GM23338 (cell line): Measurements from ENCODE around the gene AMBRA1. TPM values are rescaled to one million over a fixed set of nuclear protein-coding genes. Genes with fewer than 3 reads are reported as not detected.

Experiments
- ATAC-seq: fragments of 200-7000 bp; cut with Tn5 transposase; 3 replicates; pipeline ENCODE4 v1.9.1; 2020
- DNase-seq: peaks from one replicate; pipeline ENCODE4 v3.0.0-alpha.2; 2015; ENCODE audit warnings: low spot score
- H2AFZ ChIP-seq: fragments of 200-600 bp; sonication (generic); 2 replicates; pipeline ENCODE4 v1.8.0; 2016; ENCODE audit warnings: antibody characterized with exemption, mild to moderate bottlenecking, moderate library complexity
- H3F3A ChIP-seq: fragments of 200-600 bp; sonication (generic); replicated peaks from 2 replicates; pipeline ENCODE4 v1.8.0; 2017; ENCODE audit warnings: antibody characterized with exemption, mixed run types, low read depth
- H3K27ac ChIP-seq: fragments of 200-600 bp; sonication (generic); 2 replicates; pipeline ENCODE4 v1.6.1; 2016; ENCODE audit warnings: low read depth
- H3K27me3 ChIP-seq: fragments of 200-600 bp; sonication (generic); 2 replicates; pipeline ENCODE4 v1.8.0; 2016; ENCODE audit warnings: mild to moderate bottlenecking, mixed run types, moderate library complexity; ENCODE audit not compliant: insufficient read depth
- H3K36me3 ChIP-seq: fragments of 200-600 bp; sonication (generic); 2 replicates; pipeline ENCODE4 v1.8.0; 2016; ENCODE audit warnings: mild to moderate bottlenecking; ENCODE audit not compliant: insufficient read depth
- H3K4me1 ChIP-seq: fragments of 200-600 bp; sonication (generic); 2 replicates; pipeline ENCODE4 v1.8.0; 2016; ENCODE audit warnings: mild to moderate bottlenecking, moderate library complexity; ENCODE audit not compliant: insufficient read depth
- H3K4me2 ChIP-seq: fragments of 200-600 bp; sonication (generic); 2 replicates; pipeline ENCODE4 v1.7.1; 2017; ENCODE audit warnings: mixed run types
- H3K4me3 ChIP-seq: fragments of 200-600 bp; sonication (generic); 2 replicates; pipeline ENCODE4 v1.6.1; 2016; ENCODE audit warnings: mixed run types
- H3K79me2 ChIP-seq: fragments of 200-600 bp; sonication (generic); replicated peaks from 2 replicates; pipeline ENCODE4 v1.8.0; 2017; ENCODE audit warnings: mild to moderate bottlenecking; ENCODE audit not compliant: insufficient read depth
- H3K9me2 ChIP-seq: fragments of 200-600 bp; sonication (generic); 2 replicates; pipeline ENCODE4 v1.8.0; 2017; ENCODE audit not compliant: insufficient read depth
- H4K20me1 ChIP-seq: fragments of 200-600 bp; sonication (generic); replicated peaks from 2 replicates; pipeline ENCODE4 v1.8.0; 2017; ENCODE audit warnings: mild to moderate bottlenecking; ENCODE audit not compliant: insufficient read depth
- H3K27ac Mint-ChIP-seq: 2 replicates; pipeline ENCODE4 v1.8.0; 2020; ENCODE audit warnings: inconsistent platforms, mild to moderate bottlenecking, moderate library complexity, mixed read lengths
- H3K27me3 Mint-ChIP-seq: 3 replicates; pipeline ENCODE4 v1.8.0; 2022; ENCODE audit warnings: low read depth, mild to moderate bottlenecking, moderate library complexity, mixed read lengths, inconsistent platforms; ENCODE audit not compliant: insufficient read depth, poor library complexity
- H3K36me3 Mint-ChIP-seq: 3 replicates; pipeline ENCODE4 v1.8.0; 2021; ENCODE audit warnings: low read depth, mild to moderate bottlenecking, inconsistent platforms, moderate library complexity, mixed read lengths
- H3K4me1 Mint-ChIP-seq: 3 replicates; pipeline ENCODE4 v1.8.0; 2020; ENCODE audit warnings: mild to moderate bottlenecking, inconsistent platforms, mixed read lengths
- H3K4me3 Mint-ChIP-seq: 3 replicates; pipeline ENCODE4 v1.8.0; 2021; ENCODE audit warnings: moderate library complexity, mild to moderate bottlenecking, inconsistent platforms, mixed read lengths
- H3K9me3 Mint-ChIP-seq: 3 replicates; pipeline ENCODE4 v1.8.0; 2020; ENCODE audit warnings: moderate library complexity, mild to moderate bottlenecking, inconsistent platforms, mixed read lengths
- CREB1 ChIP-seq: fragments of 250-450 bp; sonication (Bioruptor Pico); IDR thresholded peaks from 2 replicates; pipeline ENCODE4 v1.5.0; 2020; ENCODE audit warnings: low read depth, mild to moderate bottlenecking, moderate library complexity
- ETS1 ChIP-seq: IDR thresholded peaks from 2 replicates; pipeline ENCODE4 v1.6.1; 2016; ENCODE audit warnings: antibody characterized with exemption
- EZH2 ChIP-seq: fragments of 200-600 bp; sonication (generic); IDR thresholded peaks from one replicate; pipeline ENCODE4 v1.8.0; 2017; ENCODE audit warnings: antibody characterized with exemption, mild to moderate bottlenecking, low read depth; ENCODE audit not compliant: unreplicated experiment
- EZH2phosphoT487 ChIP-seq: fragments of 200-600 bp; sonication (generic); IDR thresholded peaks from one replicate; pipeline ENCODE4 v1.8.1; 2018; ENCODE audit warnings: antibody characterized with exemption; ENCODE audit not compliant: unreplicated experiment
- NANOG ChIP-seq: IDR thresholded peaks from 2 replicates; pipeline ENCODE4 v1.6.1; 2016; ENCODE audit warnings: antibody characterized with exemption, borderline replicate concordance
- ZNF114 ChIP-seq: fragments of 250-450 bp; sonication (Bioruptor Pico); IDR thresholded peaks from 2 replicates; pipeline ENCODE4 v1.5.0; 2020; ENCODE audit warnings: mild to moderate bottlenecking, moderate library complexity
- ZNF331 ChIP-seq: fragments of 250-450 bp; sonication (Bioruptor Pico); IDR thresholded peaks from 2 replicates; pipeline ENCODE4 v1.5.0; 2020; ENCODE audit warnings: low read depth, mild to moderate bottlenecking, moderate library complexity
- ZNF462 ChIP-seq: fragments of 250-450 bp; sonication (Bioruptor Pico); IDR thresholded peaks from 2 replicates; pipeline ENCODE4 v1.5.0; 2020; ENCODE audit warnings: mild to moderate bottlenecking, moderate library complexity
- long read RNA-seq: library from polyadenylated mRNA; unstranded; transcript quantifications from one replicate; pipeline ENCODE4 v2.0.0, GENCODE V29; 2020; ENCODE audit not compliant: unreplicated experiment
- polyA plus RNA-seq: library from polyadenylated mRNA; unstranded; fragments of >200 nt; fragmentation: Nextera tagmentation; extraction: Ambion mirVana; gene quantifications from 2 replicates; pipeline ENCODE4 v1.2.1, GENCODE V29; 2016
- total RNA-seq: library from RNA; depleted of rRNA; stranded (reverse); fragments of >200 nt; shearing (Covaris generic); gene quantifications from 2 replicates; pipeline ENCODE4 v1.2.3, GENCODE V29; 2014; rRNA removed
- TF ChIP-seq, protein P1 (sequence below): IDR thresholded peaks from one replicate; pipeline ENCODE4 v1.6.1; 2018; ENCODE audit warnings: antibody characterized with exemption; ENCODE audit not compliant: unreplicated experiment

The AMBRA1 gene, protein sequence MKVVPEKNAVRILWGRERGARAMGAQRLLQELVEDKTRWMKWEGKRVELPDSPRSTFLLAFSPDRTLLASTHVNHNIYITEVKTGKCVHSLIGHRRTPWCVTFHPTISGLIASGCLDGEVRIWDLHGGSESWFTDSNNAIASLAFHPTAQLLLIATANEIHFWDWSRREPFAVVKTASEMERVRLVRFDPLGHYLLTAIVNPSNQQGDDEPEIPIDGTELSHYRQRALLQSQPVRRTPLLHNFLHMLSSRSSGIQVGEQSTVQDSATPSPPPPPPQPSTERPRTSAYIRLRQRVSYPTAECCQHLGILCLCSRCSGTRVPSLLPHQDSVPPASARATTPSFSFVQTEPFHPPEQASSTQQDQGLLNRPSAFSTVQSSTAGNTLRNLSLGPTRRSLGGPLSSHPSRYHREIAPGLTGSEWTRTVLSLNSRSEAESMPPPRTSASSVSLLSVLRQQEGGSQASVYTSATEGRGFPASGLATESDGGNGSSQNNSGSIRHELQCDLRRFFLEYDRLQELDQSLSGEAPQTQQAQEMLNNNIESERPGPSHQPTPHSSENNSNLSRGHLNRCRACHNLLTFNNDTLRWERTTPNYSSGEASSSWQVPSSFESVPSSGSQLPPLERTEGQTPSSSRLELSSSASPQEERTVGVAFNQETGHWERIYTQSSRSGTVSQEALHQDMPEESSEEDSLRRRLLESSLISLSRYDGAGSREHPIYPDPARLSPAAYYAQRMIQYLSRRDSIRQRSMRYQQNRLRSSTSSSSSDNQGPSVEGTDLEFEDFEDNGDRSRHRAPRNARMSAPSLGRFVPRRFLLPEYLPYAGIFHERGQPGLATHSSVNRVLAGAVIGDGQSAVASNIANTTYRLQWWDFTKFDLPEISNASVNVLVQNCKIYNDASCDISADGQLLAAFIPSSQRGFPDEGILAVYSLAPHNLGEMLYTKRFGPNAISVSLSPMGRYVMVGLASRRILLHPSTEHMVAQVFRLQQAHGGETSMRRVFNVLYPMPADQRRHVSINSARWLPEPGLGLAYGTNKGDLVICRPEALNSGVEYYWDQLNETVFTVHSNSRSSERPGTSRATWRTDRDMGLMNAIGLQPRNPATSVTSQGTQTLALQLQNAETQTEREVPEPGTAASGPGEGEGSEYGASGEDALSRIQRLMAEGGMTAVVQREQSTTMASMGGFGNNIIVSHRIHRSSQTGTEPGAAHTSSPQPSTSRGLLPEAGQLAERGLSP (N-terminal part only)
- total RNA-seq (34.8 and 42.2 TPM in 2 replicates), polyA plus RNA-seq (8.3 and 8.9 TPM in 2 replicates)
- long read RNA-seq, full-length matches to known transcripts, result 1 of 3 reads
- long read RNA-seq, partial matches to known transcripts, result 0 of 3 reads
- long read RNA-seq, other reads (novel, unspliced or antisense), result 2 of 3 reads

- H3K27me3 ChIP-seq, result no peaks in the 10 kb centered on the region
- Mint-ChIP-seq H3K27ac (peak within 1 kb of the TSS; percentile 96), H3K4me1 (peaks cover 18% of the 10 kb centered on the region; the same call in 2 of the 3 replicates), H3K4me3 (peak within 1 kb of the TSS; percentile 94), H3K9me3 (no peaks in the 10 kb centered on the region), H3K36me3 (no peaks in the 10 kb centered on the region), H3K27me3 (peaks cover 11% of the 10 kb centered on the region)
- H3K9me2 ChIP-seq, result no peaks in the 10 kb centered on the region
- peaks cover 32% of the 10 kb centered on the region for H4K20me1 ChIP-seq
- H3K4me3 ChIP-seq, result peak within 1 kb of the TSS; percentile 97
- peak within 1 kb of the TSS; percentile 61 for H3K27ac ChIP-seq
- H3F3A ChIP-seq, result peaks cover 7% of the 10 kb centered on the region; the same call in 1 of the 2 replicates
- H2AFZ ChIP-seq, result peak within 1 kb of the TSS; percentile 88
- no peaks in the 10 kb centered on the region for H3K36me3 ChIP-seq
- peaks cover 12% of the 10 kb centered on the region for H3K4me1 ChIP-seq
- DNase-seq (peak; percentile 97), ATAC-seq (peak; percentile 91)
- peak within 1 kb of the TSS; percentile 98 for H3K4me2 ChIP-seq
- peaks cover 50% of the 10 kb centered on the region for H3K79me2 ChIP-seq
- TF ChIP-seq ZNF114 (CRISPR knock-in tag) (no peak), NANOG (no peak), CREB1 (CRISPR knock-in tag) (0 out of 2 replicates have a peak, but pooled peaks have one; percentile 42), ZNF462 (CRISPR knock-in tag) (no peak), ETS1 (peak; percentile 83), ZNF331 (CRISPR knock-in tag) (no peak), EZH2phosphoT487 (no peak), EZH2 (no peak)
- TF ChIP-seq, protein P1, sequence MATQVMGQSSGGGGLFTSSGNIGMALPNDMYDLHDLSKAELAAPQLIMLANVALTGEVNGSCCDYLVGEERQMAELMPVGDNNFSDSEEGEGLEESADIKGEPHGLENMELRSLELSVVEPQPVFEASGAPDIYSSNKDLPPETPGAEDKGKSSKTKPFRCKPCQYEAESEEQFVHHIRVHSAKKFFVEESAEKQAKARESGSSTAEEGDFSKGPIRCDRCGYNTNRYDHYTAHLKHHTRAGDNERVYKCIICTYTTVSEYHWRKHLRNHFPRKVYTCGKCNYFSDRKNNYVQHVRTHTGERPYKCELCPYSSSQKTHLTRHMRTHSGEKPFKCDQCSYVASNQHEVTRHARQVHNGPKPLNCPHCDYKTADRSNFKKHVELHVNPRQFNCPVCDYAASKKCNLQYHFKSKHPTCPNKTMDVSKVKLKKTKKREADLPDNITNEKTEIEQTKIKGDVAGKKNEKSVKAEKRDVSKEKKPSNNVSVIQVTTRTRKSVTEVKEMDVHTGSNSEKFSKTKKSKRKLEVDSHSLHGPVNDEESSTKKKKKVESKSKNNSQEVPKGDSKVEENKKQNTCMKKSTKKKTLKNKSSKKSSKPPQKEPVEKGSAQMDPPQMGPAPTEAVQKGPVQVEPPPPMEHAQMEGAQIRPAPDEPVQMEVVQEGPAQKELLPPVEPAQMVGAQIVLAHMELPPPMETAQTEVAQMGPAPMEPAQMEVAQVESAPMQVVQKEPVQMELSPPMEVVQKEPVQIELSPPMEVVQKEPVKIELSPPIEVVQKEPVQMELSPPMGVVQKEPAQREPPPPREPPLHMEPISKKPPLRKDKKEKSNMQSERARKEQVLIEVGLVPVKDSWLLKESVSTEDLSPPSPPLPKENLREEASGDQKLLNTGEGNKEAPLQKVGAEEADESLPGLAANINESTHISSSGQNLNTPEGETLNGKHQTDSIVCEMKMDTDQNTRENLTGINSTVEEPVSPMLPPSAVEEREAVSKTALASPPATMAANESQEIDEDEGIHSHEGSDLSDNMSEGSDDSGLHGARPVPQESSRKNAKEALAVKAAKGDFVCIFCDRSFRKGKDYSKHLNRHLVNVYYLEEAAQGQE, result no peak
Measured at GRCh38 chr11:46593550-46594373, at the start of gene AMBRA1. TSS of gene AMBRA1 (minus strand) at chr11:46594023. CDS start at chr11:46548380, 45,643 bp downstream.
